HG03571 (cell line): ENCODE results near the gene ISOC1.

Experiments
- ATAC-seq: cut with Tn5 transposase; IDR thresholded peaks from one replicate; pipeline ENCODE4 v1.9.1; 2021; ENCODE audit not compliant: unreplicated experiment

Gene ISOC1

DNA sequence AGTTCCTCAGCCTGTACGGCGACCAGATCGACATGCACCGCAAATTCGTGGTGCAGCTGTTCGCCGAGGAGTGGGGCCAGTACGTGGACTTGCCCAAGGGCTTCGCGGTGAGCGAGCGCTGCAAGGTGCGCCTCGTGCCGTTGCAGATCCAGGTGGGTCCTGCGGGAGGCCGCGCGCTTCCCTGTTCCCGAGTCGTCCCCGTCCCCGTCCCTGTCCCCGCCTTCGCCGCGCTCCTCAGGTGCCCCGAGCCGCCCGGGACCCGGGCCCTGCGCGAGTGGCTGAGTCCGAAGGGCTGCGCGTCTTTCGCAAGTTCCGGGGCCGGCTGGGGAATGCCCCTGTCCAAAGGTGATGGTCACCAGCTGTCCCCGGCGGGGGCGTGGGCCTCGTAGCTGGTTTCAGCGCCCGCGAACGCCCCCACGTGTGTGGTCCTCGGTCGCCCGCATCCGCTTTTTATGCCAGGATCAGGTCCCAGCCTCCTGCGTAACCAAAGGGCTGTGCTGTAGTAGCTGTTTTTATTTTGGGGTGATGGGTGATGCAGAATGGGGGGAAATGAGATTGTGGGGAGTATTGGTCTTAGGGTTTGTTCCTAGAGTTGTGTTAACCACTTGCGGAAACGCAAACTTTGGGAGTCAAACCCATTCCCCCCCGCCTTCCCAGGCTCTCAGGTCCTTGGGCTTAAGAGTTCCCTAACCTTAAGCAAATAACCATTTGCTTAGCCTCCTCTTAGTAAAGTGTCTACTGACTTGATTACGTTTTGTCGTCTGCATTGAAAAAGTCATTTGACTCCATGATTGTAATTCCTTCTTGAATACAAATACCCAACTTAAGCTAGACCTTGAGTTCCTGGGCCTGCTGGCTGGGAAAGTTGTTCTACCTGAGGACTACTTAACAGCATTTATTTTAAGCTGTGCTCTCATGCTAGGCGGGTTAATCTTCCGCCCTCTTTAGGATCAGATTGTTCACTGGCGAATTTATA lies 663 bp downstream of the ISOC1 start:
- ATAC-seq = peak; percentile 44

DNA sequence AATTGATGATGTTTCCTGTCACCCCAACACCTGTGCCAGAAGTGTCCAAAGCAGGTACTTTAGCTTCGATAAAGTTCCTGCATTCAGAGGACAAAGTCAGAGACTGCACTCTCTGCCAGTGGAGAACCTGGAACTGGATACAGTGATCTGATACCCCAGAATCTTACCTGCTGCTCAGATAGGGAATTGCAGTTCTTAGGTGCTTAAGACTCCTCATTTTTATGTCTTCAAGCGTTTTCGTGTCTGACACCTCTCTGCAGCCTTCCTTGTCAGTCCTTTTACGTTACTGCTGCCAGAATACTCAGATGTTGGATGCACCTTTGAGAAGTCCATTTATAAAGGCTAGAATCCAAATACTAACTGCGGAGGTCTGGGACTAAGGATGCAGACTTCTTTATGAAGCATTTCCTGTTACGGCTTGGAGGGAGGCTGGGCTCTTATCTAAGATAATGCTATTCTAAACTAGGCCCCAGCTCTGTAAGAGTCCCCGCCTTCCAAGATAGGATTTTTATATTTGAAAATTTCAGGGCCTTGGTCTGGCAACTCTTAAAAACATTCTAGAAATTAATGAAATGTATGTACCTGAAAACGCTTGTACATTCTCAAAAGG lies 1.9 kb downstream of the ISOC1 start:
- no peak for ATAC-seq

DNA sequence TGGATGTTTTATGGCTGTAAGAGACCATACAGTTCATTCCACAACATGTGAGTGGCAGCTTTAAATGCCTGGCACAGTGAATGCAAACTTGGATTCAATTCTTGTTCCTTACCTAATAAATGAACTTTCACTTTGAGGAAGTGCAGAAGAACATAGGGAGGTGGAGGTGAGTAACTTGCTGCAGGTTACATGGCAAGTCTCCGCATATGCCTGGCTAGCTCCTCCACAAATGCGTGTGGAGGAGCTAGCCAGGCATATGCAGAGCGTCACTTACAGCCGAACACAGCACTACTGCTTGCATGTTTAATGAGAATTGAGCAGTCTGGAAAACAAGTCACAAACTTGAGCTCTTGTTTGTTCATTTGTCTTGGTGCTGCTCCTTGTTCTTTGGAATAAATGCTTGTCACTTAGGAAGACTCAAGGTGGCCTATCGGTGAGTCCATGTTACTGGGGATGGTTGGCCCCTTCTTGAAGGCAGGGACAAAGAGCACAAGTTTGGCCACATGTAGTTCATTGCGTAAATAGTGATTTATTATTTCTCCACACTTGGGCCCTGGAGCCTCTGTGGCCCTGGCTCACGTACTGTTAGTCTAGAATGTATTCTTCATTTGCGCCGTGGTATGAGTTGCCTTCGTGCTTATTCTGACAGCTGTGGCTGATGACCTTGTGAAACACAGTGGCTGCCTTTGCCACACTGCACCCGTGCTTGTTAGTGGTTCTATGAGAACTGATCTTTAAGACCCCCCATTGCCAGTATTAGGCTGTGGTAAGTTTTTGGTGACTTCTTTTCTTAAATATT lies 3.1 kb downstream of the ISOC1 start:
- no peak for ATAC-seq

DNA sequence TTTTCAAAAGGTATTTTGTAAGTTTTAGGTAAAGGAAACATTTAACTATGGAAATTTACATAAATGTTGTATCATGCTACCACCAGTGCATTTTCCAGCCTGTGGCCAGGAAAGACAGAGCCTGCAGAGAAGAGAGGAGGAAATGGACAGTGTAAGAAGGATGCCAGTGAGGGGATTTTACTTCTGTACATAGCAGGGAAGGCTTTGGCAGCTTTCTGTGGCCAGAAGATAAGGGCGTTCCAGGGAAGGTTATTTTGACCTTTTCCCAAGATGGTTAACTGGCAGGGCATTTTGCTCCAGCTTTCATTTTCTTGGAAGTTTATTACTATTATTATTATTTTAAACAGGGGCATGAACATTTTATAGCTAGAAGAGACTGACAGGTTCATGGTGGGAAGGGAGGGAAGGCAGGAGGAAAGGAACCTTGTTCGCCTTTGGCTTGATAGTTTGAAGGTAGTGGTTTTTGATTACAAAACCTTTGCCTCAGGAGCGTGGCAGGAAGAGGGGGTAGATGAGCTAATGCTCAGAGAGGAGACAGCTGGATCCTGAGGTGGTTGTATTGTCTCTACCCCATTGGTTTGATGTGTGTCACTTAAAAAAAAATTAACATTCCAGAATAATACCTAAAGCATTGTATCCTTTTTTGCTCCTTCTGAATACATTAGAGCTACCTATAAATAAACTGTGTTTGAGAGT lies 4.1 kb downstream of the ISOC1 start:
- ATAC-seq = no peak

DNA sequence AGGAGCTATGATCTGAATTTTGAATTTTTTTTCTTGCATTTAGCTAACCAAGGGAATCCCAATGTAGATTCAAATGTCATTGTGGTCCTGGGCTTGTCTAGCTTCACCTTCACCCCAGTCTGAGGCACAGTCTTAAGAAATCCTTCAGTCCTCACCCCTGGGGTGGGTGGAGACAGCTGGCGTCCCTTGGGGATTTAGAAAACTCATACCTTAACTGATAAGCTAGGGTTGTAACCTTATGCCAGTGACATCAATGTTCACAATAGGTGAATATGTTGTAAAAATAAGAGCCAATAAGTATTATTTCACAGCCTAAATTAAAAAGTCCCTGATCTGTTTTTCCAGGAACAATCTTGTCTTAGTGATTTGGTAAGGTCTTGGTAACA lies 4.6 kb downstream of the ISOC1 start:
- no peak for ATAC-seq

DNA sequence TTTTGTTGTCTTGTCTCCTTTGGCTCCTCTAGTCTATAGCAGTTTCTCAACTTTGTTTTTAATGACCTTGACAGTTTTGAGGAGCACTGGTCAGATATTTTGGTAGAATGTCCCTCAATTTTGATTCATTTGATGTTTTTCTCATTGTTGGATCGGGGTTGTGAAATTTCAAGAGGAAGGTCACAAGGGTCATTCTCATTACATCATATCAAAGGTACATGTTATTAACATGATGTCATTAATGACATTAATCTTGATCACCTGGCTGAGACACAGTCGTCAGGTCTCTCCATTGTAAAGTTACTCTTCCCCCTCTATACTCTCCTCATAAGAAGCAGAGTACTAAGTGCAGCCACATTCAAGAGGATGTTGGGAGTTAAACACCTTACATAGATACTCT lies 7.2 kb downstream of the ISOC1 start:
- ATAC-seq = no peak

DNA sequence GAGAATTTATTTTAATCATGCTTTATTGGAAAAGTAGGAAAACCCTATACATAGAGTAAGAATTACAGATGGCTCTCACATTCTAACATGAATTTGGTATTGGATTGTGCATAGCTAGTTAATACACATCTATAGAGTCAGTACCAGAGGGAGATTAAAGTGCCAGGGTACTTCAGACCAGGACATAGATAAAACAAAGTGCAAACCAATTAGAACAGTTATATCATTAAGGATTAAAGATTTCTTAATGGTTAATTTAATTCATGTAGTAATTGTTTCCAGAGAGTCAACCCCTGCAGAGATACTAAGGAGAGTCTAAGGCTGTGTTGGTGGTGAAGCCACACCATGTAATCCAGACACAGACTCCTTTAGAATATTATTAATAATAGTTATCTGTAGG lies 8.8 kb downstream of the ISOC1 start:
- ATAC-seq = no peak

DNA sequence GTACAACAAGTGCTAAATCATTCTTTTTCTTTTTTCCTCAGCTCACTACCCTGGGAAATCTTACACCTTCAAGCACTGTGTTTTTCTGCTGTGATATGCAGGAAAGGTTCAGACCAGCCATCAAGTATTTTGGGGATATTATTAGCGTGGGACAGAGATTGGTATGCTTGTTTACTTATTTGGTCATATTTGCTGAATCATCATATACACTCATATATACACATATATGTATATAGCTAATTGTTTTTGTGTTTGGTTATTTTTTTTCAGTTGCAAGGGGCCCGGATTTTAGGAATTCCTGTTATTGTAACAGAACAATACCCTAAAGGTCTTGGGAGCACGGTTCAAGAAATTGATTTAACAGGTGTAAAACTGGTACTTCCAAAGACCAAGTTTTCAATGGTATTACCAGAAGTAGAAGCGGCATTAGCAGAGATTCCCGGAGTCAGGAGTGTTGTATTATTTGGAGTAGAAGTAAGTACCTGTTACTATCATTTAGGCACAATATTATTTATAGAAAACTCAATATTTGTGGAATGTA lies 10.4 kb downstream of the ISOC1 start:
- ATAC-seq = no peak

DNA sequence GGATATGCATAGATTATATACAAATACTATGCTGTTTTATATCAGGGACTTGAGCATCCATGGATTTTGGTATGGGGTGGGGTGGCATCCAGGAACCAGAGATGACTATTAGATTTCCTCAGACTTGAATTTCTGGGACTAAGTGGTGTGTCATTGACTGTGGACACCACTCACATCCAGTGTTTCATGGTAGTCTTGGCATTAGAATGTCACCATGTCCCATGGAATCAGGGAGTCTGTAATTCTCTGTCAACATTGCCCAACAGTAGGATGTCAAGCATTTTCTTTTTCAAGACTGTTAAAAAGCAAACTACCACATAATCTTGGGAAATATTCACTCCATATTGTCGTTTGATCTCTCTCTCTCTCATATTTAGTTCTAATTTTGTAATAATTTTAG lies 13.1 kb downstream of the ISOC1 start:
- no peak for ATAC-seq

DNA sequence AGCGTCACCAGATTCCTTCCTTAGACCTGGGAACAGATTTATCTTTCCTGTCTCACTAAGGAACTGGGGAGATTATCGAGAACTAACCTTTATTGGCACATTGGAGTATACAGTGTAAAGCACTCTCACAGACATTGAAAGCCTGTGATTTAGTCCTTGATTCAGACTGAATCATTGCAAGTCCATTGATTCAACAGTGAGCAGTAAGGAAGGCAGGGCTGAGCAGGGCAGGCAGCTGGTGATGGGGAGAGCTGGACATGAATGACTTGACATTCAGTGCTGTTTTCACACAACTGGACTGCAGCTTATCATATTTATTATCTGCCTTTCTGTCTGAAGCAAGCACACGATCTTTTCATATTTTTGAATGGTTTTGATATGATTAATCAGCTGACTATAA lies 16.2 kb downstream of the ISOC1 start:
- ATAC-seq = no peak

DNA sequence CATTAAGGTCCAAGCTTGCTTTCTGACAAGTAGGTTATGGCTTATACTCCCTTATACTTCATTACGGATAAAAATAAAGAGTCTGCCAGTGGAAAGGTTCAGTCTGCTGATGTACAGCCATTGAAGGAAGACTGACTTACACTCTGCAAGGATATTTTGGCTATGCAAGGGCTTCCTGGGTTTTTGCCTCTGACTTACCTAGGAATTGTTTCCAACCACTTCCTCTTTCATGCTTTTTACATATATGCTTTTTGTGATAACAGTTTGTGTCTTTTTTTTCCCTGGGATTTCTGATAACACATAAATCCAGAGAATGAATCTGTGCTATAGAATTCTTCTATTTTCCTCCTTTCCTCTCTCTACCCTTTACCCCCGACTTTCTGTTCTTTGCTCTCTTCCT lies 16.8 kb downstream of the ISOC1 start:
- ATAC-seq = no peak

DNA sequence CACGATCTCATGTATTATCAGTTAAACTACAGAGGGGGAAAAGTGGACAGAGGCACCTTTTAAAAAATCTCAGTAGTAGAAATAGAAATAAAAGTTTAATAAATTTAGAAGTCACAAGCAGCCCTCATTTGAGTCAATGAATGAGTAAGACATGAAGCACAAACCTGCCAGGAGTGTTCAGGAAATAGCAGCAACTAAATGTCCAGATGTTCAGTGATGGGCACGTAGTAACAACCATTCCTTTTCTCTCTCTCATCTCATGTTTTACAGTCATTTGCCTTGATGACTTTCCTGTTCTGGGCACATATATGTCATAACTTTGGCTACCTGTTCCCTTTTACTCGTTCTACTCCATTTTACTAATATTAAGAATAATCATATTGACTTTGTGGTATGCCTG lies 17.7 kb downstream of the ISOC1 start:
- ATAC-seq = no peak

DNA sequence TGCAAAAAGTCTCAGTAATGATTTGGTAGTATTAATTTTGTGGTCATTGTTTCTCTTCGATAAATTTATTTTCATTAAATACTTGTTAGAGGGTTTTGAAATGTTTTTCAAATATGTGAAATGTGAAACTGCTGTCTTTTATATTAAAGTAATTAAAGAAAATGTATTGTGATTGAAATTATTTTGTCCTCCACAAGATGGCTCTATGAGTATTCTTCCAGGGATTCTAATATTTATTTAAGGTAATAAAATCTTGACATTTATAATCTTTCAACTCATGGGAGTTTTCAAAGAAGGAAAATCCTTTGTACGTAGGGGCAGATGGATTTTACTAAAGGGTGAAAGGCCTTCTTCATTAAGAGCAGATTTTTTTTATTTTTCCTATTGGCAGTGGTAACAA lies 19.3 kb downstream of the ISOC1 start:
- ATAC-seq = no peak

DNA sequence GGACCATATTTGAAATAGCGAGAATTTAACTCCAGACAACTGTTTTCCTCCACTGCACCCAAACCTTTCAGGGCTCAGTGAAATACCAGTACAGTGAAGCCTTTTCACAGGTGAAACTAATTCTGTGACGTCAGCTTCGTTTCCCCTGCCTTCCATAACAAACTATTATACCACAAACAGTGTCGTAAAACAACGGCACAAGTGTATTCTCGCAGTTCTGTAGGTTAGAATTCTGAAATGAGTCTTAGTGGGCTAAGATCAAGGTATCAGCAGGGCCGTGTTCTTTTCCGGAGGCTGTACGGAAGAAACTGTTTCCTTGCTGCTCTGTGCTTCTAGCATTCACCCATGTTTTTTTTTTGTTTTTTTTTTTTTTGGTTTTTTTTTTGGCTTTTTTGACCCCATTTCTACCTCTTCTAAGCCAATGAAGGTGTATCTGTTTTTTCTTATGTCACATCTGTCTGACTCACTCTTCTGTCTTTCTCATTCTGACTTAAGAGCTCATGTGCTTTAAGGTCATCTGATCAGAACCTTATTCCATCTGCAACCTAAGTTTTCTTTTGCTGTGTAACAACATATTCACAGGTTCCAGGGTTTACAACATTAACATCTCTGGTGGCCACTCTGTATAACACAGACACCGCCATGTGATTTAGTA lies 20.1 kb downstream of the ISOC1 start:
- ATAC-seq = no peak

DNA sequence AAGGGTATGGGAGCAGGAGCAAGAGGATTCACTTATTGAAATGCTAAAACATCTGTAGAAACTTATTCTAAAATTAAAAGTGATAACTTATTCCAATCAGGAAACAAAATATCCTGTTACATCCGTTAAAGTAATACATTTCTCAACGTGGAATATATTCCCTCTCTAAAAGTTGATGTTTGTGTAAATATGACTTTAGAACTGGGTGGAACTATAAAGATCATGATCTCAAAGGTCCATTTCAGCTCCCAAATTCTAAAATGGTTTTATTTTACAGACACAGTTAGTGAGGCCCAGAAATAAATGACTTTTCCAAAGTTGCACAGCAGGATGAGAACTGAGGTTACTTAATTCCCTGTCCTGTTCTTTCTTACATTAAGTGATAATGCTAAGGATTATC lies 21.1 kb downstream of the ISOC1 start:
- no peak for ATAC-seq

DNA sequence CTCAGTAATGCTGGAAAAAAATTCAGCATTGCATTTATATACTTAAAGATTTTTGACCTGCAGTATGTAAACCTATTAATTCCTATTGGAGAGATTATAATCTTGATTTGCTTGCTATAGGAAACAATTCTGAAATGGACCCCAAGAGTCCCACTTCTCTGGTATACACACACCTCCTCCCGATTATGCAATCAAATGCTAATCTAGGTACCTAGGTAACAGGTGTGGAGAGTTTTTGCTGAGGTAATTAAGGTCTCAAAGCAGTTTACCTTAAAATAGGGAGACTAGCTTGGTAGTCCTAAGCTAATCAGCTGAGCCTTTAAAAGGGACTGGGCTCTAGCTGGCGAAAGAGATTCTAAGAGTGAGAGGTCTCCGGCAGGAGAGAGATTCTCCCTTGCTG lies 22.2 kb downstream of the ISOC1 start:
- no peak for ATAC-seq

DNA sequence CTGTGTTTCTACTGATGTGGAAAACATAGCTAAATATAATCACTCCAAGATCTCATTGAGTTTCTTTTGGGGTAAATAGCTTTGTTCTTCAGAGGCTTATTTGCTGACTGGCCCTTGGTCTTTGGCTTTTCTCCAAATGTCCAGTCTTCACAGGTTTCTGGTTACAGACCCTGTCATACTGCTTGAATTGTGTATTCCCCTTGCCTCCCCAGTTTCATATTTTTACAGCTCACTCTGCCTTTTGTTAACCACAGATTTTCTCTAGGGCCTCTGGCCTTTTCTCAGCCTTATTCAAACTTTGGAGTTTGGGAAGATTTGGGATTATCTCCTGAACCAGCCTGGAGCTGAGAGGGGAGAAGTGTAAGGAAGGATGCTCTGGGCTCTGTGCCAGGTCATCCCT lies 23.9 kb downstream of the ISOC1 start:
- ATAC-seq = no peak

DNA sequence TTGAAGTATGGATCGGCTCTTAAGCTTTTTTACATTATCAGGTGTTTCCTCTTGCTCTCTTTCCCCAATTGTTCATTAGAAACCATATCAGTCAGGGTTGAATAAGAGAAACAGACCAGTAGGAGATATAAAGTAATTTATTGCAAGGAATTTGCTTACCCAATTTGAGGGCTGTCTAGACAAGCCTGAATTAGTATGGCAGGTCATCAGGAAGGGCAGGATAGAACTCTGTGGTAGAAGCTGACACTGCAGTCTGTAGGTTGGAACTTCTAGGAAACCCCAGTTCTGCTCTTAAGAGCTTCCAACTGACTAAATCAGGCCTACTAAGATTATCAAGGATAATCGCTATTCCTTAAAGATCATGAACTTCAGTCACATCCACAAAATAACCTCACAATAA lies 24.3 kb downstream of the ISOC1 start:
- no peak for ATAC-seq

DNA sequence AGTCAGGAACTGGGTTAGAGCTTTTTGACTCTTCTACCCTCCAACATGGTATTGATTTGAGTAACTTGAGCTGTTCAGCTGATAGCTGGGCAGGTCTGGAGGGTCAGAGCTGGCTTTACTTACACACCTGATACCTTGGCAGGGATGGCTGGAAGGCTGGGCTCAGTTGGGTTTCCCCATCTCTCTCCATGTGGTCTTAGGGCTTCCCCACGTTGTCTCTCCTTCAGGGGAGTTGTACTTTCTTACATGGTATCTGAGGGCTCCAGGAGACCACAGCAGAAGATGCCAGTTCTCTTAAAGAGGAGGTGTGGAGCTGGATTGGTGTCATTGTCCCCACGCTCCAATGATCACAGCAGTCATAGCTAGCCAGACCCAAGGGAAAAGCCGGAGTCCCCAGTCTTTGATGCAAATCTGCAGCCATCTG lies 25.6 kb downstream of the ISOC1 start:
- ATAC-seq = peak; percentile 63

DNA sequence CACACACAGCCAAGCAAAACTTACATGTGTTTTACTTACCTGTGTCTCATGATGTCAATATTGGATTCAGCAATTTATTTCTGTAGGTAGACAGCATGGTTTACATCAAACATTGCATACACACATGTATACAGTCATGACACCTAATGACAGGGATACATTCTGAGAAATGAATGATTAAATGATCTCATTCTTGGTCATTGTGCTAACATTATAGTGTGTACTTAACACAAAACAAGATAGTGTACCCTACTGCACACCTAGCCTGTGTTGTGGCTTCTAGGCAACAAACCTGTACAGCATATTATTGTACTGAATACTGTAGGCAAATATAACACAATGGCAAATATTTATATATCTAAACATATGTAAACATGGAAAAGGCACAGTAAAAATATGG lies 28.0 kb downstream of the ISOC1 start:
- ATAC-seq = no peak
